HG02798 (cell line): Measurements from ENCODE around the gene HIRA.
"Not testable (repeated sequence)": the region's sequence is repeated elsewhere in the genome, so short reads cannot be mapped to it uniquely, and the experiment has no call there.

ENCODE experiments used
- ATAC-seq: cut with Tn5 transposase; IDR thresholded peaks from one replicate; pipeline ENCODE4 v1.9.1; 2021; ENCODE audit warnings: mild to moderate bottlenecking; ENCODE audit not compliant: unreplicated experiment, poor library complexity

Gene HIRA

GRCh38 chr22:19337137-19337536 lies 94.4 kb downstream of the HIRA start:
- ATAC-seq = no peak

- no peak for ATAC-seq
Measured at GRCh38 chr22:19336133-19337075, 95.1 kb downstream of the HIRA start.

- ATAC-seq = no peak
Measured at GRCh38 chr22:19331975-19332374, 99.6 kb downstream of the HIRA start.

GRCh38 chr22:19331474-19331873 lies 100.1 kb downstream of the HIRA start:
- no peak for ATAC-seq

GRCh38 chr22:19330865-19331418 lies 100.6 kb downstream of the HIRA start:
- no peak for ATAC-seq

- not testable (repeated sequence) for ATAC-seq
Measured at GRCh38 chr22:19330205-19330604, 101.3 kb downstream of the HIRA start.

- no peak for ATAC-seq
Measured at GRCh38 chr22:19329454-19329853, 102.1 kb downstream of the HIRA start.

GRCh38 chr22:19325296-19325948 lies 106.1 kb downstream of the HIRA start:
- no peak for ATAC-seq

GRCh38 chr22:19323420-19323819 lies 108.1 kb downstream of the HIRA start:
- not testable (repeated sequence) for ATAC-seq

GRCh38 chr22:19321757-19322156 lies 109.8 kb downstream of the HIRA start:
- no peak for ATAC-seq

- not testable (repeated sequence) for ATAC-seq
Measured at GRCh38 chr22:19320136-19320535, 111.4 kb downstream of the HIRA start.

GRCh38 chr22:19319281-19319680 lies 112.3 kb downstream of the HIRA start:
- ATAC-seq = no peak

GRCh38 chr22:19317865-19318264 lies 113.7 kb downstream of the HIRA start:
- no peak for ATAC-seq

- no peak for ATAC-seq
Measured at GRCh38 chr22:19307872-19308271, 123.7 kb downstream of the HIRA start.

GRCh38 chr22:19306535-19306934 lies 125.0 kb downstream of the HIRA start:
- ATAC-seq = not testable (repeated sequence)

- no peak for ATAC-seq
Measured at GRCh38 chr22:19304547-19304946, 127.0 kb downstream of the HIRA start.

GRCh38 chr22:19303785-19304184 lies 127.7 kb downstream of the HIRA start:
- no peak for ATAC-seq

GRCh38 chr22:19295733-19296132 lies 135.8 kb downstream of the HIRA start:
- no peak for ATAC-seq

GRCh38 chr22:19292458-19293230 lies 138.9 kb downstream of the HIRA start:
- ATAC-seq = no peak
